HG03159 (cell line): ENCODE results near the gene IRAK2.

Source experiments
- ATAC-seq: cut with Tn5 transposase; IDR thresholded peaks from one replicate; pipeline ENCODE4 v1.9.1; 2021; ENCODE audit warnings: mild to moderate bottlenecking, moderate library complexity; ENCODE audit not compliant: unreplicated experiment

The IRAK2 gene

DNA sequence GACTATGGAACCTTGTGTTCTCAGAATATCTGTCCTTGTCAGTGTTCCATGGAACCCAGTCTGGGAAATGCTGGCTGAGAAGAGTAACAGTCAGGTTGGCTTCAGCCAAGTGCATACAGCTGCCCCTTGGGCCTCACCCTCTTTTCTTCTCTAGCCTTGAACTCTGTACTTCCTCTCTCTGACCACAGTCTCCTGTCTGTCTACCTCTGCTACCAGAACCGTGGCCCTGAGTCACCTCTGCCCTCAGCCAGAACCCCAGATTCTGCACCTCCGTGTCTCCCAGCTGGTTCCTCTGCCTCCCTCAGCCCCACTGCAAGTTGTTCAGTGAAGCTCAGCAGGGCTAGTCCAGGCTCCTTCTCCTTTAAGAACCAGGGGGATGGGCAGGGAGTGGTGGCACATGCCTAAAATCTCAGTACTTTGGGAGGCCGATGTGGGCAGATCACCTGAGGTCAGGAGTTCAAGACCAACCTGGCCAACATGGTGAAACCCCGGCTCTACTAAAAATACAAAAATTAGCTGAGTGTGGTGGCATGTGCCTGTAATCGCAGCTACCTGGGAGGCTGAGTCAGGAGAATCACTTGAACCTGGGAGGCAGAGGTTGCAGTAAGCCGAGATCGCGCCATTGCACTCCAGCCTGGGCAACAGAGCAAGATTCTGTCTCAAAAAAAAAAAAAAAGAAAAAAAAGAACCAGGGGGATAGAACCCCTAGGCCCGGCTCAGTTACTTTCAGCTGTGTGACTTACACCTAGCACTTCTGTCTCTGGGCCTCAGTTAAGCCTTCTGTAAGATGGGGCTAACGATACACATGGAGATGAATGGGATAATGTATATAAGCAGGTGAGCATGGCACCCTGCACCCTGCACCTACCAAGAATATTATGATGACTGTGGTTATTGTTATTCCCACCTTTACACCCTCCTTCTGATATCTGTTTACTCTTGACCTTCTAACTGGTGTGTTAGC is 59.2 kb downstream of the IRAK2 start:
- ATAC-seq, result peak; percentile 47

DNA sequence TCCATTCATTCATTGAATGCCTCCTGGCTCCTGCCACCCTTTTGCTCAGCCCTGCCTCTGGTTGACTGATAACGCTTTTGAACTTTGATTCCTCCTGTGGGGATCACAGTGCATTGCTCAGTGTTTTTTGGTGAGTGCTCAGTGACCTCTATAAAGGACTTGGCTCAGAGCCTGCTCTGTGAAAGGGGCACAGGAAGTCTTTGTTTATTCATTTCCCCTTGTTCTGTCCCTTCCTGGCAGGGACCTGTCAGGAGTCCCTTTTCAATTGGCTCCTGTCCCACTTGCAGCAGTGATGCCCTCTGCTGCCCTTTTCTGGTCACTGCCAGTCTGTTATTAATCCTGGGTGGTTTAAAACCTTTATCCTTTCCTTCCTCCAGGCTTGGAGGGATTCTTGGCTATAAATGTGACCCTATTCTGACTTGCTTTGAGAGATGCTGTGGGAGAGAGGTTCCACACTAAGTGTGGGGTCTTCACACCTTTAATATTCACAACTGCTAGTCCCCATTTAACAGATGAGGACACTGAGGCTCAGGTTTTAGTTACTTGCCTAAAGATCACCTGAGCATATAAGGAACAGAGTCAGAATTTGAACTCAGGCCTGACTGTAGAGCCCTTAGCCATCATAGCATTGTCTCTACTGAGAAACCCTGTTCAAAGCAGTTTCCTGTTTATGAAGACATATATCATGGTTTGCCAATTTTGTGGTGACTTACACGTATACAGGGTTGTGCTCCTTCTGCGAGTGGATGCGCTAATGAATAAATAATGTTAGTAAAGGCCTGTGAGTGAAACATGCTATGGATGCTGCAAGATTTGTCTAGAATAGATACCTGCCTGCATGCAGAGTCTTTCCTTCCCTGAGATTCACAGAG is 60.3 kb downstream of the IRAK2 start:
- no peak for ATAC-seq

DNA sequence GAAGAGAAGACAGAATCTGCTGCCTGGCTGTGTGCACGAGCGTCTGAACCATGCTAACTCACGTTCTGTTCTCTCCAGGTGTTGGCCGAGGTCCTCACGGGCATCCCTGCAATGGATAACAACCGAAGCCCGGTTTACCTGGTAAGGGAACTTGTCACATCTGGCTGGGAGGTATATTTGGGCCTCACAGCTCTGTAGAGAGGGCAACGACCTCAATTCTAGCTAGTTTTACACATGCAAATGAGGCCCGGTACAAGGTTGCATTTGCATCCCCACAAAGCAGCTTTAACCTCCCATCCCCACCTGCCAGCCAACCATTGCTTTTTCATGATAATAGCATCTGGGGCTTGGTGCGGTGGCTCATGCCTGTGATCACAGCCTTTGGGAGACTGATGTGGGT is 61.6 kb downstream of the IRAK2 start:
- no peak for ATAC-seq

DNA sequence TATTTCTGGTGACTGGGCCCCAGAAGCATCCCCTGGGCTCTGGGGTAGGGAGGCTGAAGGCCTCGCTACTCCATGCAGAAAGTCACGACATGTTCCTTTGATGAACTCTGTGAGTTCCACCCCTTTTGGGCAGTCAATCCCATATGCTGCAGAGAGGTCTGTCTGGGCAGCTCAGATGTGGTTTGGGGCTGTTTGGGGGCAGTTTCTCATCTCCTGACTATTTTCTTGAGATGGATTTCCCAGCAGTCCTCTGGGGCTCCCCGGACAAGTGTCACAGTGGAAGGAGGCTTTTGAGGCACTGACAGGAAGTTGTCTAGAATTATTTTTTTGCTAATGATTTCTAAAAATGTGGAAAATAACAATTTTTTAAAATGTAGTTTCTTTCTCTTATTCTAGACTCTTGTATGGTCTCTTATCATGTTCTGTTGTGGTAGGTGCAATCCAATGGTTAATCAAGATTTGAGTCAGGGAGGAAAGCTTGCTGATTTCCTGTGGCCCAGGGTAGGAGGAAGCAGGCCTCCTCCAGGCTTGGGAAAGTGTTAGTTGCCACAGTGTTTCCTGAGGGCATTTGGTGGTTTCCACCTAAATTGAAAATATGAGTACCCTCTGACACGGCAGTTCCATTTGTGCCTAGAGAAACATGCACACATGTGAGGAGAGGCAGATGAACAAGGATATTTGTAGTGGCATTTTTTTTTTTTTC is 63.7 kb downstream of the IRAK2 start:
- no peak for ATAC-seq

DNA sequence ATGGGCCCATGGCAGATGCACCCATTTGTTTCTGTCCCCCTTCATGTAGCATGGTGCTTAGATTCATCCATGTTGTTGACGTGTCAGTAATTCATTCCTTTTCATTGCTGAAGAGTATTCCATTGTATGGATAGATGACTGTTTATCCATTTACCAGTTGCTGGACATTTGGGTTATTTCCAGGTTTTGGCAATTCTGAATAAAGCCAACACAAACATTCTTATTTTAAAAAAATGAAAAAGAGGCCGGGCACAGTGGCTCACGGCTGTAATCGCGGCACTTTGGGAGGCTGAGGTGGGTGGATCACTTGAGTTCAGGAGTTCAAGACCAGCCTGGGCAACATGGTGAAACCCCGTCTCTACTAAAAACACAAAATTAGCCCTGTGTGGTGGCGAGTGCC is 64.9 kb downstream of the IRAK2 start:
- ATAC-seq, result no peak

DNA sequence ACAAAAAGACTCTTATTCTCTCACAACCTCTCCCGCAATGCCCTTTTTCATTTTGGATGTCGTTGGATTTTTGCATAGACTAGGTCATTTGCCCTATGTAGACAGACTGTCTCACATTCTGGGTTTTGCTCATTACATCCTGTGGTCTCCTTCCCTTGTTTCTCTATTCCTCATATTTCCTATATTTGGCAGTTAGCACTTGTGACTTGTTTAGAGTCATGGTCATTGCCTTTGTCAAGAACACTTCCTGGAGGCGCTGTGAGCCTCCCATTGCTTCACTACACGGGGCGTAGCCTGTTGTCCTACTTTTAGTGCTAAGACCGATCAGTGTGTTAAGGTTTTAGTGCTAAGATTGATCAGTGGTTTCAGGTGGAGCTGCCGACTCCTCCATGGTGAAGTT is 67.4 kb downstream of the IRAK2 start:
- ATAC-seq, result no peak

DNA sequence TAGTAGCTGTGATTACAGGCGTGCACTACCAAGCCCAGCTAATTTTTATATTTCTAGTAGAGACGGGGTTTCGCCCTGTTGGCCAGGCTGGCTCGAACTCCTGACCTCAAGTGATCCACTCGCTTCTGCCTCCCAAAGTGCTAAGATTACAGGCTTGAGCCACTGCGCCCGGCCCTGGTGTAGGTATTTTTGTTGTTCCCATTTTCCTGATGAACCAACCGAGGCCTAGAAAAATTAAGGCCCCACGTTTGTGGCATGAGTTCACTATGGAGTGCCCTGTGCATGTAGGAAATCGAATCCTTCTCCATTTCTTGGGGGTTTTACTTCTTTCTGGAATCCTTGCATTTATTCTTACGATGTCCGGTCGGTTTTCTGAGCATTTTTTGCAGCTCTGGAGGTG is 69.3 kb downstream of the IRAK2 start:
- ATAC-seq, result no peak

DNA sequence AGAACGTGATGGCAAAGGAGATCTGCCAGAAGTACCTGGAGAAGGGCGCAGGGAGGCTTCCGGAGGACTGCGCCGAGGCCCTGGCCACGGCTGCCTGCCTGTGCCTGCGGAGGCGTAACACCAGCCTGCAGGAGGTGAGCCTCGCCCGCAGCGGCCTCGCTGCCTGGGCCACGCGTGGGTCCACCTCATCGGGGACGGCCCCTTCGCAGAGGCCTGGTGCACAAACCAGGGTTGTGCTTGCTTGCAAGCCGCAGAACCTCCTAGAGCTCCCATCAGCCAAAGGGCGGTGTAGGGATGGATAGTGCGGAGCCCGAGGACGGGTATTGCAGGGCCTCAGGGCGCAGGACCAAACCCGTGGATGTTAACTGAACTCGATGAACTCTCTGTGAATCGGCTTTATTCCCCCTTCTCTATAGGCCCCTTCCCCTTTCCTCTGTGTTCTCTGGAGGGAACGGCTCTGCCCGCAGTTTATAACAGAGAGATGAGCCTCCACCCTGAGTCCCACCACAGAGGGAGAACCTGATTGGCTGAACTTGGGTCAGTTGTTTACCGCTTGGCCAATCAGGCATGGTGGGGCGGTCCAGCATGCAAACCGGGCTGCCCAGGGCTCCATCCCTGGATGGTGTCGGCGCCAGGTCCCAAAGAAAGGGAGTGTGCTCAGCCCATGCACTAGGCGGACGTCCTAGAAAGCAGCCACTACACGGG is 70.0 kb downstream of the IRAK2 start:
- ATAC-seq, result no peak

GRCh38 chr3:10235551-10235950 is 70.8 kb downstream of the IRAK2 start:
- ATAC-seq, result no peak

DNA sequence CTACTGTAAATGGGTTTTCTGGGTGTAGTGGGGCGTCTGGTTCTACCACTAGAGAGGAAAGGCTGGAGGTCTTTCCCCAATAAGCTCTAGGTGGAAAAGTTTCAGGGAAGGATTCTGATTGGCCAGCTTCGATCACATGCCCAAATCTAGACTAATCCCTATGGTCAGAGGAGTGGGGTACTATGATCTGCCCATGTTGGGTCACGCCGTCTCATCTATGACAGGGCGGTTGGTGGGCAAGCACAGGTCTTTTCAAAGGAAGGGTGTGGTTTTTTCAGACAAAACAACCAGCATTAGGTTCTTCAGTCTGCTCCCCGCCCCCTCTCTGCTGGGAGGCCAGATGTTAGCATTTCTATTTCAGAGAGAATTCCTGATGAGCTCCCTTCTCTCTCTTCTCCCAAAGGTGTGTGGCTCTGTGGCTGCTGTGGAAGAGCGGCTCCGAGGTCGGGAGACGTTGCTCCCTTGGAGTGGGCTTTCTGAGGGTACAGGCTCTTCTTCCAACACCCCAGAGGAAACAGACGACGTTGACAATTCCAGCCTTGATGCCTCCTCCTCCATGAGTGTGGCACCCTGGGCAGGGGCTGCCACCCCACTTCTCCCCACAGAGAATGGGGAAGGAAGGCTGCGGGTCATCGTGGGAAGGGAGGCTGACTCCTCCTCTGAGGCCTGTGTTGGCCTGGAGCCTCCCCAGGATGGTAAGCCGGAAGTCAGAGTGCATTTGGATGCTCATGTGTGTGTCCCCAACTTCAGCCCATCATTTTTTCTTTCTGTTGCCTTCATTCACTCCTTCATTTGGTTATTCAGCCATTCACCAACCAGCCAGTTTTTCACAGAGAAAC is 73.8 kb downstream of the IRAK2 start:
- no peak for ATAC-seq

GRCh38 chr3:10240799-10241198 is 76.1 kb downstream of the IRAK2 start:
- no peak for ATAC-seq

DNA sequence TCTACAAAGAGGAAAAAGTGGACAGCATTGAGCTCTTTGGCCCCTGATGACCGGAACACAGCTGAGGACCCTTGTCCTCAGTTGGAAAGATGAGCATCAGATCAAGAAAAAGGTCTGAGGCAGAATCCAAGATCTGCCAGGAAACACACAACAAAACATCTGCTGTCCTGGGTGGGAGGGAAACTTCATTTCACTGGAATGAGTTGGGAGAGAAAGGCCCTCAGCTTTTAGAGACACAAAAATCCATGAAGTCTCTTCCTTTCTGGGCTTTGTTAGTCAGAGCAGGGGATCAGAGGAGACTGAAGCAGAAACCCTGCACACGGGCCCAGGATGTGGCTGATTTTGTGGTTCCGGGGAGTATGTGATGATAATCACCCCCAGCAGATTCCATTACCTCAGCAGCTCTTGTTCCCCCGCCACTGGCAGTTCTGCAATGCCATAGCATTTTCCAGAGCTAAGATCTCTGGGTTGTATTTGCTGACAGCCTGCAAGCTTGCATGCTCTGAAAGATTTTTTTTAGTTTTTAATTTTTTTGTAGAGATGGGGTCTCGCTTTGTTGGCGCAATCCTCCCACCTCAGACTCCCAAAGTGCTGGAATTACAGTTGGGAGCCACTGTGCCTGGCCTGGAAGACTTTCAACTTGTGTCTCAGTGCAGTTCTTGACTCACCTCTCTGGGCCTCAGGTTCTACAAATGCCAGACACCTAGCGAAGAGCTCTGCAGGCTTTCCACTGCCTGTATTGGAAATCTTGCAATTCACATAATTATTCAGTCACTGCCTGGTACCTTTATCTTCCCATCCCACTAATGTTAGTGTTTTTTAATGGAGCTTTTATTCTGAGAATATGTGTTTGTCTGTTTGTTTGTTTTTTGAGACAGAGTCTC is 77.7 kb downstream of the IRAK2 start:
- ATAC-seq, result no peak

GRCh38 chr3:10244009-10244408 is 79.3 kb downstream of the IRAK2 start:
- no peak for ATAC-seq

DNA sequence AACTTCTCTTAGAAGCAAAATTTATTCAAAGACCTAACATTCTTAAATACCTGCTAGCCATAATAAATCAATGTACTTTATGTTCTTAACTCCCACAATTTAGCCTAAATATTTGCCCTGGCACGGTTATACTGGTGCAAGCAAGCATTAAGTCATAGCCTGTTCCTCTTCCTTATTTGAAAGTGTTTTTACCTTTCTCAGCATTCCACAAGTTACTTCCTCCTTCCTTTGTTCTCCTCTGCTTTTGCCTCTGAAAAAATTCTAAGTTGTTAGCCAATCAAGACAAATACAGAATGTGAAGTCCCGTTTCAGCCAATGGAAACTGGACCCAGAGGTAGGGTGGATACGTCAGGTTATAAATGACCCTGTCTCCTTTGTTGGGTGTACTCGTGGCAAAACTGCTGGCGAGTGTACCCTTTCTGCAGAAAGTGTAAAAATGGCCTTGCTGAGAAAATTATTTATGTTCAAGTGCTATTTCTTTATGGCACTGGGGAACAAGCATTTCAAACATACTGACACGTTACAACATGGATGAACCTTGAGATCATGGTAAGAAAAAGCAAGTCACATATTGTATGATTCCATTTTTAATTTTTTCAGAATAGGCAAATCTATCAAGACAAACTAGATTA is 80.5 kb downstream of the IRAK2 start:
- no peak for ATAC-seq

GRCh38 chr3:10247679-10248183 is 83.0 kb downstream of the IRAK2 start:
- ATAC-seq, result no peak

- peak; percentile 96 for ATAC-seq
Measured at GRCh38 chr3:10248184-10248983, 83.7 kb downstream of the IRAK2 start, which contains the start of gene TATDN2. Gene TATDN2, plus strand, starts transcription at chr3:10248459. Its CDS starts 742 bp downstream, at chr3:10249201.
